PFSK-1 (cell line): Measurements from ENCODE around the gene SH3RF1.

Experiments
- FOXP2 ChIP-seq: optimal IDR thresholded peaks from 2 replicates; pipeline ENCODE3; 2011; ENCODE audit warnings: borderline replicate concordance, control low read depth, inconsistent platforms; ENCODE audit not compliant: insufficient read depth; ENCODE audit errors: extremely low read length, extremely low read depth
- POLR2AphosphoS5 ChIP-seq: IDR thresholded peaks from 2 replicates; pipeline ENCODE4 v1.6.1; 2012; ENCODE audit warnings: low read depth, mild to moderate bottlenecking, control low read depth, low read length, moderate library complexity
- SIN3A ChIP-seq: IDR thresholded peaks from 2 replicates; pipeline ENCODE4 v1.6.1; 2012; ENCODE audit warnings: mild to moderate bottlenecking, low read length, moderate library complexity, borderline replicate concordance; ENCODE audit not compliant: insufficient read depth
- TAF1 ChIP-seq: IDR thresholded peaks from 2 replicates; pipeline ENCODE4 v1.6.1; 2012; ENCODE audit warnings: low read length, control low read depth, borderline replicate concordance; ENCODE audit not compliant: insufficient read depth
- TF ChIP-seq, protein P1 (sequence below), 2 experiments: IDR thresholded peaks; 2 replicates each; pipeline versions ENCODE4 v1.6.1 to v1.8.0; 2011 to 2012; ENCODE audit warnings: low read depth in 2 of 2, low read length in 2 of 2, control low read depth in 1 of 2, inconsistent platforms in 1 of 2, mild to moderate bottlenecking in 1 of 2, moderate library complexity in 1 of 2; ENCODE audit not compliant: insufficient read depth in 1 of 2

Gene SH3RF1

DNA sequence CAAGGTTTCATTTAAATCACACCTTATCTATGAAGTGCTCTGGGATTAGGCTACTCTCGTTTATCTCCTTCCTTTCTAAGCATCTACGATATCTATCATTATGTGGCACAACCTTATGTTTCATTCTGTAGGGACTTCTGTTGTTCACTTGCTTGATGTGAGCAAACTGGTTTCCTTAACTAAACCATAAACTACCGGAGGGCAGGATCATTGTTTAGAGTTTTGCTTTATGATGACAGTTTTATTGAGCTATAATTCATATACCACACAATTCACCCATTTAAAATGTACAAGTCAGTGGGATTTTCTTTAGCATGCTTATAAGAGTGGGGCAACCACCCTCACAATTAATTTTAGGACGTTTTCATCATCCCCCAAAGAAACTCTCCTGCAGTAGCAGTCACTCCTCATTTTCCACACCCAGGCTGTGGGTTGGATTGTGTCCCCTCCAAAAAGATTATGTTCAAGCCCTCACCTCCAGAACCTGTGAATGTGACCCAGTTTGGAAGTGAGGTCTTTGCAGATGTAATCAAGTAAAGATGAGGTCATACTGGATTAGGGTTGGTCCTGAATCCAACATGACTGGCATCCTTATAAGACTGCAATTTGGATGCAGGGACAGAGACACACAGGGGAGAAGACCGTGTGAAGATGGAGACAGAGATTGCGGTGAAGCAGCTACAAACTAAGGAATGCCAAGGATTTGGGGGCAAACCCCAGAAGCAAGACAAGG is 42.1 kb upstream of the SH3RF1 start:
- TF ChIP-seq, protein P1, sequence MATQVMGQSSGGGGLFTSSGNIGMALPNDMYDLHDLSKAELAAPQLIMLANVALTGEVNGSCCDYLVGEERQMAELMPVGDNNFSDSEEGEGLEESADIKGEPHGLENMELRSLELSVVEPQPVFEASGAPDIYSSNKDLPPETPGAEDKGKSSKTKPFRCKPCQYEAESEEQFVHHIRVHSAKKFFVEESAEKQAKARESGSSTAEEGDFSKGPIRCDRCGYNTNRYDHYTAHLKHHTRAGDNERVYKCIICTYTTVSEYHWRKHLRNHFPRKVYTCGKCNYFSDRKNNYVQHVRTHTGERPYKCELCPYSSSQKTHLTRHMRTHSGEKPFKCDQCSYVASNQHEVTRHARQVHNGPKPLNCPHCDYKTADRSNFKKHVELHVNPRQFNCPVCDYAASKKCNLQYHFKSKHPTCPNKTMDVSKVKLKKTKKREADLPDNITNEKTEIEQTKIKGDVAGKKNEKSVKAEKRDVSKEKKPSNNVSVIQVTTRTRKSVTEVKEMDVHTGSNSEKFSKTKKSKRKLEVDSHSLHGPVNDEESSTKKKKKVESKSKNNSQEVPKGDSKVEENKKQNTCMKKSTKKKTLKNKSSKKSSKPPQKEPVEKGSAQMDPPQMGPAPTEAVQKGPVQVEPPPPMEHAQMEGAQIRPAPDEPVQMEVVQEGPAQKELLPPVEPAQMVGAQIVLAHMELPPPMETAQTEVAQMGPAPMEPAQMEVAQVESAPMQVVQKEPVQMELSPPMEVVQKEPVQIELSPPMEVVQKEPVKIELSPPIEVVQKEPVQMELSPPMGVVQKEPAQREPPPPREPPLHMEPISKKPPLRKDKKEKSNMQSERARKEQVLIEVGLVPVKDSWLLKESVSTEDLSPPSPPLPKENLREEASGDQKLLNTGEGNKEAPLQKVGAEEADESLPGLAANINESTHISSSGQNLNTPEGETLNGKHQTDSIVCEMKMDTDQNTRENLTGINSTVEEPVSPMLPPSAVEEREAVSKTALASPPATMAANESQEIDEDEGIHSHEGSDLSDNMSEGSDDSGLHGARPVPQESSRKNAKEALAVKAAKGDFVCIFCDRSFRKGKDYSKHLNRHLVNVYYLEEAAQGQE (IDR thresholded peaks at IDR 0.05; ENCODE audit: insufficient read depth in 1 of 2, low read depth in 2 of 2, low read length in 2 of 2): no peak
- TF ChIP-seq SIN3A: no peak
- TF ChIP-seq POLR2AphosphoS5: no peak
- no peak for TF ChIP-seq FOXP2
- TF ChIP-seq TAF1: no peak

DNA sequence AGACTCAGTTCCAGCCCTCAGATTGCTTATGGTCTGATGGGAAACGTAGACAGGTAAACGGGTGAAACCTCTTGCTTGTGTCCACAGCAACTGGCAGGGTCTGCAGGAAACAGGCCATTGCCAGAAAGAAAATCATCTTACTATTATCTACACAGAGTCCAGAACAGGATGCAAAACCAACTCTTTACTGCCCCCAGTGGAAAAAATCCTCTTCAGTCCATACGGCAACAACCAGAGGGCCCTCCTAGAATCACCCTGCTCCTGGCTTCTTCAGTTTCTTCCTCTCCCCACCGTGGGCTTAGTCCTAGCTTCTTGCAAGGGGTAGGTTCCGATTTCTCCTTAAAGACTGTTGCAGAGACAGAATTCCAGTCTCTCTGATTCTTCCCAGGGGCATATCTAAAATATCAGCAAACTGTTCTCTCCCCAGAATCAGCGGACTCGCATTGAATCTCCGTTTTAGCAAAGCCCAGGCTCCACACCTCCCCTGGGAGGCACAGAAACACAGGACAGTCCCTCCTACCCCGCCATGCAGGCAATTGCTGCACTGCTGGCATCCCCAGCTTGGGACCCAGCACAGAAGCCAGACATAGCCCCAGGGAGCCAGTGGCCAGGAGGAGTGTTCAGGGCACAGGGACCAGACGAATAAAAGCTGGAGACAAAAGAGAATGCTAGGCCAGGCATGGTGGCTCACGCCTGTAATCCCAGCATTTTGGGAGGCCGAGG is 41.0 kb upstream of the SH3RF1 start:
- TF ChIP-seq FOXP2 (no peak), POLR2AphosphoS5 (no peak), SIN3A (no peak), TAF1 (no peak)
- TF ChIP-seq, protein P1 (IDR thresholded peaks at IDR 0.05; ENCODE audit: insufficient read depth in 1 of 2, low read depth in 2 of 2, low read length in 2 of 2): no peak

DNA sequence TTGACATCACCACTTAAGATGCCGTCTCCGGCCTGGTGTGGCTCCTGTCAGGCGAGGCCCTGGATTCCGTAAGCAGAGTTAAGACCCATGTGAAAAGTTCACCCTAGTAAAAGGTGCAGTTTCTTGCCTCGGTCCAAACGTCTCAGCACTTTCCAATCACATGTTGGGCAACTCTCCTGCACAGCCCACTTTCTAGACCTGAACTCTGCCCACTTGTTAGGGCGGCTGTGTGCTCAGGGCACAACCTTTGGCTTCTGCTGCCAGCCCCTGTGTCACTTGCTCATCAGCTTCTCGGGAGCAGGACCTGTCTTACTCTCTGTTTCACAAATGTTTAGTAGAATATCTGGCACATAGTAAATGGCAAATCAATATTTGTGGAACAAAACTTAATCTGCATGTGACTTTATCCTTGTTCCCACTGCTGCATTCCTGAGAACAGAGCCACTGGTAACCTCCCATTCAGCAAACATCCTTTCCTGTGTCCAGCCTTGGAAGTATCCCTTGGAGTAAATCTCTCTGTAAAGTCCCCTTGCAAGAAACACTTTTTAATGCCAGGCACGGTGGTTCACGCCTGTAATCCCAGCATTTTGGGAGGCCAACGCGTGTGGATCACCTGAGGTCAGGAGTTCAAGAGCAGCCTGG is 38.7 kb upstream of the SH3RF1 start:
- TF ChIP-seq FOXP2 (no peak), TAF1 (no peak), SIN3A (no peak)
- TF ChIP-seq, protein P1 (IDR thresholded peaks at IDR 0.05; ENCODE audit: insufficient read depth in 1 of 2, low read depth in 2 of 2, low read length in 2 of 2): no peak

- TF ChIP-seq TAF1 (no peak), POLR2AphosphoS5 (no peak), SIN3A (no peak), FOXP2 (no peak)
- TF ChIP-seq, protein P1 (IDR thresholded peaks at IDR 0.05; ENCODE audit: insufficient read depth in 1 of 2, low read depth in 2 of 2, low read length in 2 of 2): no peak
Observed at GRCh38 chr4:169307576-169307975, 36.8 kb upstream of the SH3RF1 start.
